Femur (tissue), 1 donor: ENCODE results near the gene PACS1.
"Not testable (repeated sequence)": the region's sequence is repeated elsewhere in the genome, so short reads cannot be mapped to it uniquely, and the experiment has no call there.

ENCODE experiments used
- DNase-seq: peaks from one replicate; pipeline ENCODE4 v3.0.0-alpha.2; 2017

Gene PACS1

DNA sequence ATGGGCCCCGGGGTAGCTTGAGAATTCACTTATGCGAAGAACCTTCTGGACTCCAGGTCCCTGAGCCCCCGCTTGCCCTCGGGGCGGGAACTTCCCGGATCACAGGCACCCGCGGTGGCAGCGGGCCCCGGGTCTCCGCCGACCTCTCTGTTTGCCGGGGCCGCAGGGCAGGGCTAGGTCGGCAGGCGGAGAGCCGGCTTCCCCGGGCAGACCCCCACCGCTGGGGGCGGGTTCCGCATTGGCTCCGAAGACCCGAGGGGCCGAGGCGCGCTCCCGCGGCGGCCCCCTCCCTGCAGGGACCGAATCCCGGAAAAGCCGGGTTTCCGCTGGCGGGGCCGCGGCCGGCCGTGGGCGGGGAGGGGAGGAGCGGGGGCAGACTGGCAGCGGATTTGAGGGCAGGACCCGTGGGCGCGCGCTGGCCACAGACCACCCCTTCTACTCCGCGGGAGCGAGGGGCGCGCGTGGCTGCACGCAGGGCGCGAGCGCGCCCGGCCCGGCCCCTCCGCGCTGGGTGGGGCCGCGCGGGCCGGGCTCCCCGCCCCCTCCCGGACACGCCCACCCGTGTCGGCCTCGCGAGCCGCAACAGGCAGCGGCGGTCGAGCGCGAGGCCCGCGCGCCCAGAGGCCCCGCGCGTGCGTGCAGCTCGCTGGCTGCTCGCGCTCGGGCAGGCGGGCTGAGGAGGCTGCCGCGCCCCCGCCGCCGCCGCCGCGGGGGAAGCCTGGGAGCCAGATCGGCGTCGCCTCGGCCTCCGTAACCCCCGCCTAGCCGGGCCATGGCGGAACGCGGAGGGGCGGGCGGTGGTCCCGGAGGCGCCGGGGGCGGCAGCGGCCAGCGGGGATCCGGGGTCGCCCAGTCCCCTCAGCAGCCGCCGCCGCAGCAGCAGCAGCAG is at the start of gene PACS1:
Gene PACS1, plus strand, starts transcription at position 558 of the 889 bp plus-strand sequence. Its CDS starts 215 bp downstream, at position 773.
- peak; percentile 90 for DNase-seq

GRCh38 chr11:66020618-66021357 is 49.3 kb upstream of the PACS1 start:
- peak; percentile 49 for DNase-seq

- peak; percentile 69 for DNase-seq
Measured at GRCh38 chr11:66022401-66023185, 47.5 kb upstream of the PACS1 start.

DNA sequence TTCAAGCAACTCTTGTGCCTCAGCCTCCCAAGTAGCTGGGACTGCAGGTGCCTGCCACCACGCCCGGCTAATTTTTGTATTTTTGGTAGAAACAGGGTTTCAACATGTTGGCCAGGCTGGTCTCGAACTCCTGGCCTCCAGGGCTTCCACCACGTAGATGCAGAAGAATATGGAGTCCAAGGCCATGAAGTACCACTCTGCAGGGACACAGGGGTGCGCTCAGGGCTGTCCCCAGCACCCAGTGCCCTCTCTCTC is 47.0 kb upstream of the PACS1 start:
- not testable (repeated sequence) for DNase-seq

DNA sequence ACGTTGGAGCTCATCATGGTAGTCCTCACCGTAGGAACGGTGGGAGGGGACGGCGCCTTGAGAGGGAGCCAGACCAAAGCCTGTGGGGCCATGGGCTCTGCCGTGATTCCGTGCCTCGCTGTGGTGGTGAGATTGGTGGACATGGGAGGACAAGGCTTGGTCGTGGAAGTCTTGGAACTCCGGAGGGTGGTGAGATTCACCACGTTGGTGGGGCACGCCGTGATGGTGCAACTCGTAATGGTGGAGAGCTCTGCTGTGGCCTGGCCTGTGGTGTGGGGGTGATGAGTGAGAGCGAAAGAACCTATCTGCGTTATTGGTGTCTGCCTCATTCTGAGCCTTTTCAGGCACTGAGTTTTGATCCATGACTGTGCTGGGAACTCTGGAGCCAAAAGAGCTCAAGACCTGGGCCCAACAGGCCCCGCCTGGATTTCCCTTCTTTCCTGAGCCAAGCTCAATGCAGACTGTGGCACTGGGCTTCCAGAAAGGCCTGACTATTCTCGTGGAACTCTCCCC is 44.0 kb upstream of the PACS1 start, which contains the start of gene CATSPER1:
Gene CATSPER1, minus strand, starts transcription at position 463 of the 513 bp plus-strand sequence. Its CDS starts 100 bp downstream, at position 363.
- no peak for DNase-seq

- no peak for DNase-seq
Measured at GRCh38 chr11:66032957-66033735, 36.9 kb upstream of the PACS1 start.

- no peak for DNase-seq
Measured at GRCh38 chr11:66035653-66036333, 34.3 kb upstream of the PACS1 start.

DNA sequence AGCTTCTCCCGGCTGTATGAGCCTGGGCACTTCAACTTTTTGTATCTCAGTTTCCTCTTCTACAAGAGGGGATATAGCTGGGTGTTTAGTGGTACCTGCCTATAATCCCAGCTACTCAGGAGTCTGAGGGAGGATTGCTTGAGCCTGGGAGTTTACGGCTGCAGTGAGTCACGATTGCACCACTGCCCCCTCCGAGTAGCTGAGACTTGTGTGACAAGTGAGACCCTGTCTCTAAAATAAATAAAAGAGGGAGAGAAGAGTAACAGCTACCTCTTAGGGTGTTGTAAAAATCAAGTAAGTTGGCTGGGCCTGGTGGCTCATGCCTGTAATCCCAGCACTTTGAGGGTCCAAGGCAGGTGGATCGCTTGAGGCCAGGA is 33.8 kb upstream of the PACS1 start:
- DNase-seq: no peak

DNA sequence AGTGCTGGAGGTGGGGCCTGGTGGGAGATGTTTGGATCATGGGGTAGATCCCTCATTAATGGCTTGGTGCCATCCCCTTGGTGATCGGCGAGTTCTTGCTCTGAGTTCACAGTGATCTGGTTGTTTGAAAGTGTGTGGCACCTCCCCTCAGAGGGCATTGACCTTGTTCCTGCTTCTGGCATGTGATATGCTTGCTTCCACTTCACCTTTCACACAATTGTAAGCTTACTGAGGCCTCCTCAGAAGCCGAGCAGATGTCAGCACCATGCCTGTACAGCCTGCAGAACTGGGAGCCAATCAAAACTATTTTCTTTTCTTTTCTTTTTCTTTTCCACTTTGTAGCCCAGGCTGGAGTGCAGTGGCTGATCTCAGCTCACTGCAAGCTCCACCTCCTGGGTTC is 32.7 kb upstream of the PACS1 start:
- DNase-seq: no peak

GRCh38 chr11:66039765-66040164 is 30.3 kb upstream of the PACS1 start:
- DNase-seq: no peak

- DNase-seq: no peak
Measured at GRCh38 chr11:66042227-66042995, 27.7 kb upstream of the PACS1 start.

- DNase-seq: no peak
Measured at GRCh38 chr11:66042996-66043906, 26.8 kb upstream of the PACS1 start.

DNA sequence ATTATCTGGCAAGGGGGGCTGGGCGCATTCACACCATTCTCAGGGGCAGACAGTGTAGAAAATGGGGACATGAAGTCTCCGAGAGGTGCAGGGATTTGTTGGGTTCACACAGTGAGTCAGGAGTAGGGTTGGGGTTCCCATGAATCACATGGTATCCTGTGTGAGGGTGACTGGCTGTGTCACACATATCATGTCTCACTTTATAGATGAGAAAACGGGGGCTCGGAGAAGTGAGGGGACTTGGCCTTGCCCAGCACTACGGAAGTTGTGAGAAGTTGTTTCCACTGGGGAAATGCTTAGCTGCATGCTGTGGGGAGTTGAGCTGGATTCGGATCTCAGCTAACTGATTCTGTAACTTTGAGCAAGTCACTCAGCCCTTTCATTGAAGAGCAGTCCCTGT is 25.3 kb upstream of the PACS1 start:
- no peak for DNase-seq

DNA sequence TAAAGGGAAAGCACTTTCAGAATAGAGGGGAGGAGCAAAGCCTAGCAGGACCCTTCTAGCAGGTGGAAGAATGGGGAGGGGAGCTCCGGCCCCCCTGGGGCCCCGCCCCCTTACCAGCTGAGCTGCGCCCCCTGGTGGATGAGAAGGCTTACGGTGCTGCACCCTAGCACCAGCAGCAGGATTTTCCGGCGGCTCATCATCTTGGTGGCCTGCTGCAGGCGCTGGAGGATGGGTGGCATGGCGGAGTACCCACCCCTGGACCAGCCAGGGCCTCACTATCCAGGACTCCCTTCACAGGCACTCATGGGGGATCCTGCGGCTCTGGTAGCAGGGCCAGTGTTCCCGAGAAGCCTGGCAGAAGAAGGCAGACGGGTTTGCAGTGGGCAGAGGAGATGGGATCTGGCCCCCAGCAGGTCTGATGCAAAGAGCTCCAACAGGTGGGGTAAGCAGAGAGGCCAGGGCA is 24.9 kb upstream of the PACS1 start:
- peak; percentile 82 for DNase-seq

GRCh38 chr11:66046901-66047300 is 23.2 kb upstream of the PACS1 start:
- DNase-seq: no peak

DNA sequence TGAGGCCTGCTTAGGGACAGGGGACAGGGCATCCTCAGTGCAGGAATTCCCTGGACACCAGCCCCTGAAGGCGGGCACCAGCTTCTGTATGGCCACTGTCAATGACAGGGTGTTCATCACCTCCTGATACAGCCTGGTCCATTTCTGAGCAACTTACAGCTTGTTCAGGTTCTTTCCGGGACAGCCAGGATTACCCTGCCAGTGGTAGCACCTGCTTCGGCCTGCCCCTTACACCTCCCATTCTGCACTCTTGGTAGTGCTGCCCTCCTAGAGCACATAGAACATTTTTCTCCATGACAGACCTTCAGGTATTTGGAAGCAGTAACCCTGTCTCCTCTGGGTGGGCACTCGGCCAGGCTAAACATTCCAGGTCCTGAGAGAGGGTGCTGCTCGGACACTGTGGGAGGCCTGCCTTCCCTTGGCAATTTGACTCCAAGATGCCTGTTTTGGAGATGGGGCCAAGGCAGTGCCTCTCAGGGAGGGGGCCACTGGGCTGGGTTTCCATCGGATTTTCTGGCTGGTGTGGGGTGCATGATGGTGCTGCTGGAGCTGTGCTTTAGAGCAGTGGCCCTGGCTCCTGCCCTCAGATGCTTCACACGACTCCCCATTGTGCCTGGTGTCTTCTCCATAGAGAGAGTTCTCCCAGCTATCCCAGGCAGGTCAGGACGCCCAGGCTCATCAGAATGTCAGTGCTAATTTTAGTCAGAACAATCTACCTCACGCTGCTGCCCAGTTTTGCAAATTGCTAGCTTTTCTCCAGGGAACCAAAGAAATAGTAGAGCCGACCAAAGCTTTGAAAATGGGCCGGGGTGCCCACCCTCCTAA is 22.3 kb upstream of the PACS1 start:
- no peak for DNase-seq

- peak; percentile 52 for DNase-seq
Measured at GRCh38 chr11:66048547-66049323, 21.3 kb upstream of the PACS1 start, which contains the start of gene GAL3ST3. TSS of gene GAL3ST3 (minus strand) at chr11:66049161. CDS start at chr11:66045415, 3,746 bp downstream.
